Trophoblast cell (in vitro differentiated cells and primary cell): ENCODE results near the gene RNF224.
"Not testable (repeated sequence)": the region's sequence is repeated elsewhere in the genome, so short reads cannot be mapped to it uniquely, and the experiment has no call there.

Source experiments
- DNase-seq, 2 donors: peaks; one replicate each; pipeline ENCODE4 v3.0.0-alpha.2; 2016
- H2AFZ ChIP-seq: 2 replicates; pipeline ENCODE4 v1.6.1; 2013; ENCODE audit warnings: low read length, moderate library complexity, mild to moderate bottlenecking; ENCODE audit not compliant: insufficient read depth, poor library complexity
- H2AK5ac ChIP-seq: 2 replicates; pipeline ENCODE4 v1.6.1; 2013; ENCODE audit warnings: mild to moderate bottlenecking, low read length
- H2BK120ac ChIP-seq: 2 replicates; pipeline ENCODE4 v1.6.1; 2013; ENCODE audit warnings: low read length, mild to moderate bottlenecking, moderate library complexity; ENCODE audit not compliant: insufficient read depth, poor library complexity
- H2BK12ac ChIP-seq: 2 replicates; pipeline ENCODE4 v1.6.1; 2013; ENCODE audit warnings: mild to moderate bottlenecking, low read length, moderate library complexity
- H2BK5ac ChIP-seq: 2 replicates; pipeline ENCODE4 v1.6.1; 2013; ENCODE audit warnings: low read length, low read depth, moderate library complexity, mild to moderate bottlenecking; ENCODE audit not compliant: poor library complexity
- H3K14ac ChIP-seq: 2 replicates; pipeline ENCODE4 v1.6.1; 2013; ENCODE audit warnings: mild to moderate bottlenecking, low read length
- H3K18ac ChIP-seq: 2 replicates; pipeline ENCODE4 v1.6.1; 2013; ENCODE audit warnings: mild to moderate bottlenecking, low read length
- H3K23ac ChIP-seq: 2 replicates; pipeline ENCODE4 v1.6.1; 2013; ENCODE audit warnings: low read length
- H3K27ac ChIP-seq: 2 replicates; pipeline ENCODE4 v1.5.1; 2013; ENCODE audit warnings: low read depth, mild to moderate bottlenecking, inconsistent platforms, low read length, moderate library complexity
- H3K27me3 ChIP-seq: 2 replicates; pipeline ENCODE4 v1.6.1; 2013; ENCODE audit warnings: inconsistent platforms, mild to moderate bottlenecking, low read length, moderate library complexity; ENCODE audit not compliant: insufficient read depth
- H3K36me3 ChIP-seq, 2 experiments: 1 replicate in 1 of 2; 2 replicates in 1 of 2; pipeline ENCODE4 v1.6.1; 2013; ENCODE audit warnings: low read length in 2 of 2, mild to moderate bottlenecking in 2 of 2, moderate library complexity in 1 of 2; ENCODE audit not compliant: insufficient read depth in 2 of 2, control insufficient read depth in 1 of 2
- H3K4ac ChIP-seq: 2 replicates; pipeline ENCODE4 v1.6.1; 2013; ENCODE audit warnings: low read depth, mild to moderate bottlenecking, low read length, moderate library complexity
- H3K4me1 ChIP-seq, 2 experiments: 1 replicate in 1 of 2; 2 replicates in 1 of 2; pipeline ENCODE4 v1.6.1; 2013; ENCODE audit warnings: low read length in 2 of 2, mild to moderate bottlenecking in 2 of 2, moderate library complexity in 1 of 2; ENCODE audit not compliant: insufficient read depth in 2 of 2, control insufficient read depth in 1 of 2
- H3K4me2 ChIP-seq: 2 replicates; pipeline ENCODE4 v1.6.1; 2013; ENCODE audit warnings: inconsistent platforms, mild to moderate bottlenecking, low read length, moderate library complexity
- H3K4me3 ChIP-seq: 2 replicates; pipeline ENCODE4 v1.5.1; 2013; ENCODE audit warnings: mild to moderate bottlenecking, low read depth, low read length, inconsistent platforms
- H3K79me1 ChIP-seq: one replicate; pipeline ENCODE4 v1.6.1; 2013; ENCODE audit warnings: low read length
- H3K79me2 ChIP-seq: 2 replicates; pipeline ENCODE4 v1.6.1; 2013; ENCODE audit warnings: low read length, mild to moderate bottlenecking; ENCODE audit not compliant: control insufficient read depth, insufficient read depth, poor library complexity
- H3K9ac ChIP-seq: 2 replicates; pipeline ENCODE4 v1.6.1; 2013; ENCODE audit warnings: mild to moderate bottlenecking, low read length
- H3K9me3 ChIP-seq: 2 replicates; pipeline ENCODE4 v1.6.1; 2013; ENCODE audit warnings: low read depth, mild to moderate bottlenecking, control low read depth, inconsistent platforms, low read length; ENCODE audit not compliant: insufficient read depth
- H4K12ac ChIP-seq: 2 replicates; pipeline ENCODE4 v1.6.1; 2013; ENCODE audit warnings: low read depth, mild to moderate bottlenecking, low read length, moderate library complexity
- H4K8ac ChIP-seq: 2 replicates; pipeline ENCODE4 v1.6.1; 2013; ENCODE audit warnings: low read depth, mild to moderate bottlenecking, low read length, moderate library complexity
- H4K91ac ChIP-seq: one replicate; pipeline ENCODE4 v1.6.1; 2013; ENCODE audit warnings: low read depth, mild to moderate bottlenecking, low read length, moderate library complexity
- WGBS: extraction: QIAGEN DNeasy Blood & Tissue Kit; methylation state at CpG from one replicate; pipeline ENCODE4 v1.1.7; 2013; ENCODE audit warnings: missing lambda C conversion rate; ENCODE audit not compliant: insufficient read length, insufficient coverage; ENCODE audit errors: extremely low coverage; 5-methylcytosine and 5-hydroxymethylcytosine counted together

RNF224 gene

DNA sequence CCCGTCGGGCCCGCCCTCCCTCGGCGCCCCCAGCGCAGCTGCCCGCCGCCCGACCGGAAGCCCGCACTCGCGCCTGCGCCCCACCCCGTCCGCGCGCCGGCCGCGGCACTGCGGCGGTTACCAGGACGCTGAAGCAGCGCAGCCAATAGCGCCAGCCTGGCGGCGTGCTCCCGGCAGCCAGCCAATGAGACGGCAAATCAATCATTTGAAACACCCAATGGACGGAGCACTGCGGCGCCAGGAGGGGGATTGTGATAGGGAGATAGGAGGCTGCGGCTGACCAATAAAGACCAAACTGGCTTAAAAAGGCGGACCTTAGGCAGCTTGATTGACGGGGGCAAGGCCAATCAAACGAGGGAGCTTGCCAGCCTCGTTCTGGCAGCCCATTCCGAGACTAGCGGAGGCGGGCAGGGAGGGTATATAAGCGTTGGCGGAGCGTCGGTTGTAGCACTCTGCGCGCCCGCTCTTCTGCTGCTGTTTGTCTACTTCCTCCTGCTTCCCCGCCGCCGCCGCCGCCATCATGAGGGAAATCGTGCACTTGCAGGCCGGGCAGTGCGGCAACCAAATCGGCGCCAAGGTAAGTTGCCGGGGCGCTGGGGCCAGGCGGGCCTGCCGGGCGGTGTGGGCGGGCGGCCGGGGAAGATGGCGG is 13.7 kb downstream of the RNF224 start, which contains the start of gene TUBB4B:
TSS of gene TUBB4B (plus strand) at position 447 of the 649 bp plus-strand sequence. CDS start at position 521, 74 bp downstream.
- H4K8ac ChIP-seq = peak within 1 kb of the TSS; percentile 98
- peaks cover 8% of the 10 kb centered on the region for H3K79me1 ChIP-seq
- peak within 1 kb of the TSS; percentile 93 for H2BK120ac ChIP-seq
- H3K9me3 ChIP-seq = peaks cover 3% of the 10 kb centered on the region
- H3K4me2 ChIP-seq = peak within 1 kb of the TSS; percentile 85
- H3K14ac ChIP-seq = peak within 1 kb of the TSS; percentile 93
- no peaks in the 10 kb centered on the region for H3K27me3 ChIP-seq
- DNase-seq = peak; percentile 99
- peak within 1 kb of the TSS; percentile 88 for H3K9ac ChIP-seq
- no CpG with 5 or more reads among the region's 67 CpGs for WGBS
- no peak within 1 kb of the TSS for H2BK12ac ChIP-seq
- peak within 1 kb of the TSS; percentile 93 for H2BK5ac ChIP-seq
- H3K79me2 ChIP-seq = peaks cover 14% of the 10 kb centered on the region
- peaks cover 22 to 24% of the 10 kb centered on the region in 2 experiments for H3K36me3 ChIP-seq
- H3K4me1 ChIP-seq = peaks cover 16 to 23% of the 10 kb centered on the region in 2 experiments
- no peak within 1 kb of the TSS for H3K23ac ChIP-seq
- peak within 1 kb of the TSS; percentile 96 for H3K18ac ChIP-seq
- peak within 1 kb of the TSS; percentile 91 for H4K12ac ChIP-seq
- H3K4me3 ChIP-seq = peak within 1 kb of the TSS; percentile 95
- H2AFZ ChIP-seq = peak within 1 kb of the TSS; percentile 77
- peak within 1 kb of the TSS; percentile 84 for H2AK5ac ChIP-seq
- peak within 1 kb of the TSS; percentile 94 for H3K4ac ChIP-seq
- peak within 1 kb of the TSS; percentile 95 for H4K91ac ChIP-seq
- peak within 1 kb of the TSS; percentile 98 for H3K27ac ChIP-seq

DNA sequence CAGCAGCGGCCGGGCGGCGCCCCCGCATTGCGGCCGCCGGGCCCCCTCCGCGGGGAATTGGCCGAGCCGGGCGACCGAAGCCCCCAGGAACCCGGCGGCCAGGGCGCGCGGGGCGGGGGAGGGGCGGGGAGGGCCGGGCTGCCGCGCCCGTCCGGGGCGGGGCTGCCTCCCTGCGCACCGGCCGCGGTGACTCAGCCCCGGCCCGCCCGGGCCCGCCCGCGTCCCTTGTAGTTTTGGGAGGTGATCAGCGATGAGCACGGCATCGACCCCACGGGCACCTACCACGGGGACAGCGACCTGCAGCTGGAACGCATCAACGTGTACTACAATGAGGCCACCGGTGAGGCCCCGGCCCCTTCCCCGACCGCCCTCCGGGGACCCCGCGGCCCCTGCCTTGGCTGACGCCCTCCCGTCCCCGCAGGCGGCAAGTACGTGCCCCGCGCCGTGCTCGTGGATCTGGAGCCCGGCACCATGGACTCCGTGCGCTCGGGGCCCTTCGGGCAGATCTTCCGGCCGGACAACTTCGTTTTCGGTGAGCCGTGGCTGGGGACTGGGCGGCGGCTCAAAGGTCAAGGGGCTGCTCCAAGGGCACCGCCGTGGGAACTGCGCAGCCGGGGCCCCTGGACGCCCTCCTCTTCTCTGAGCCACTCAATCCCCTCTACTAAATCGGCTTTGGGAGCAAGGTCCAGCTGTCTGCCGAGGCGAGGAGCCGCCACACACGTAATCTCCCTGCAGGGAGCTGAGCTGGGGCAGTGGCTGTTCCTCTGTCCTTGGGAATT is 14.4 kb downstream of the RNF224 start:
- Histone ChIP-seq H3K27me3 (no peaks in the 10 kb centered on the region), H3K23ac (no peak overlapping the region), H2BK12ac (no peak overlapping the region), H3K4me3 (peak overlapping the region; percentile 95), H3K4me1 (peaks cover 15 to 22% of the 10 kb centered on the region in 2 experiments), H3K36me3 (peaks cover 22 to 24% of the 10 kb centered on the region in 2 experiments), H4K12ac (peak overlapping the region; percentile 1), H3K14ac (peak overlapping the region; percentile 87), H3K79me1 (peaks cover 8% of the 10 kb centered on the region), H2BK5ac (peak overlapping the region; percentile 76), H3K9ac (peak overlapping the region; percentile 88), H3K18ac (peak overlapping the region; percentile 95), H2BK120ac (peak overlapping the region; percentile 65), H2AK5ac (peak overlapping the region; percentile 13), H3K4me2 (peak overlapping the region; percentile 85), H4K8ac (peak overlapping the region; percentile 82), H2AFZ (no peak overlapping the region), H3K27ac (peak overlapping the region; percentile 84), H3K4ac (peak overlapping the region; percentile 94), H3K9me3 (peaks cover 3% of the 10 kb centered on the region), H3K79me2 (peaks cover 14% of the 10 kb centered on the region), H4K91ac (peak overlapping the region; percentile 87)
- DNase-seq = peak in 1 of 2 donors; percentile 64
- WGBS = no CpG with 5 or more reads among the region's 83 CpGs

DNA sequence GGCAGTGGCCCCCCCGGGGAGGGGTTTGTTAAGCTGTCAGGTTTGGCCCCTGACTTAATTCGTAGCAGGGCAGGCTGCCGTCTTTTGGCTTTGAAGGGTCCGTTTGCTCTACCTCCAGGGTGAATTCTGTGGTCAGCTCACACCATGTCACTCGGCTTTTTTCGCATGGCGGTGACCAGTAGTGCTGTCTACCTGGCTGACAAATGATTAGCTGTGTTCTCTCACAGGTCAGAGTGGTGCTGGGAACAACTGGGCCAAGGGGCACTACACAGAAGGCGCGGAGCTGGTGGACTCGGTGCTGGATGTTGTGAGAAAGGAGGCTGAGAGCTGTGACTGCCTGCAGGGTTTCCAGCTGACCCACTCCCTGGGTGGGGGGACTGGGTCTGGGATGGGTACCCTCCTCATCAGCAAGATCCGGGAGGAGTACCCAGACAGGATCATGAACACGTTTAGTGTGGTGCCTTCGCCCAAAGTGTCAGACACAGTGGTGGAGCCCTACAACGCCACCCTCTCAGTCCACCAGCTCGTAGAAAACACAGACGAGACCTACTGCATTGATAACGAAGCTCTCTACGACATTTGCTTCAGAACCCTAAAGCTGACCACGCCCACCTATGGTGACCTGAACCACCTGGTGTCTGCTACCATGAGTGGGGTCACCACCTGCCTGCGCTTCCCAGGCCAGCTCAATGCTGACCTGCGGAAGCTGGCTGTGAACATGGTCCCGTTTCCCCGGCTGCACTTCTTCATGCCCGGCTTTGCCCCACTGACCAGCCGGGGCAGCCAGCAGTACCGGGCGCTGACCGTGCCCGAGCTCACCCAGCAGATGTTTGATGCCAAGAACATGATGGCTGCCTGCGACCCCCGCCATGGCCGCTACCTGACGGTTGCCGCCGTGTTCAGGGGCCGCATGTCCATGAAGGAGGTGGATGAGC is 15.2 kb downstream of the RNF224 start:
- H3K4ac ChIP-seq = peak overlapping the region; percentile 94
- peaks cover 14% of the 10 kb centered on the region for H3K79me2 ChIP-seq
- peaks cover 12 to 19% of the 10 kb centered on the region in 2 experiments for H3K4me1 ChIP-seq
- H2BK12ac ChIP-seq = no peak overlapping the region
- H3K79me1 ChIP-seq = peaks cover 8% of the 10 kb centered on the region
- DNase-seq = no peak
- H3K23ac ChIP-seq = no peak overlapping the region
- H2AK5ac ChIP-seq = no peak overlapping the region
- H4K91ac ChIP-seq = no peak overlapping the region
- peak overlapping the region; percentile 86 for H3K9ac ChIP-seq
- no peak overlapping the region for H2BK120ac ChIP-seq
- WGBS = no CpG with 5 or more reads among the region's 36 CpGs
- peak overlapping the region; percentile 95 for H3K4me3 ChIP-seq
- no peak overlapping the region for H4K12ac ChIP-seq
- H4K8ac ChIP-seq = no peak overlapping the region
- H3K18ac ChIP-seq = peak overlapping the region; percentile 54
- H3K36me3 ChIP-seq = peaks cover 22 to 24% of the 10 kb centered on the region in 2 experiments
- H3K27me3 ChIP-seq = no peaks in the 10 kb centered on the region
- H3K4me2 ChIP-seq = peak overlapping the region; percentile 85
- no peak overlapping the region for H3K27ac ChIP-seq
- H2BK5ac ChIP-seq = no peak overlapping the region
- peaks cover 3% of the 10 kb centered on the region for H3K9me3 ChIP-seq
- peak overlapping the region; percentile 61 for H3K14ac ChIP-seq
- no peak overlapping the region for H2AFZ ChIP-seq

DNA sequence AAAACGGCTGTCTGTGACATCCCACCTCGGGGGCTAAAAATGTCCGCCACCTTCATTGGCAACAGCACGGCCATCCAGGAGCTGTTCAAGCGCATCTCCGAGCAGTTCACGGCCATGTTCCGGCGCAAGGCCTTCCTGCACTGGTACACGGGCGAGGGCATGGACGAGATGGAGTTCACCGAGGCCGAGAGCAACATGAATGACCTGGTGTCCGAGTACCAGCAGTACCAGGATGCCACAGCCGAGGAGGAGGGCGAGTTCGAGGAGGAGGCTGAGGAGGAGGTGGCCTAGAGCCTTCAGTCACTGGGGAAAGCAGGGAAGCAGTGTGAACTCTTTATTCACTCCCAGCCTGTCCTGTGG is 15.9 kb downstream of the RNF224 start:
- H2AK5ac ChIP-seq, H2AFZ ChIP-seq, H3K18ac ChIP-seq, H3K79me1 ChIP-seq, H4K91ac ChIP-seq, H2BK5ac ChIP-seq, H3K14ac ChIP-seq, H2BK120ac ChIP-seq, H3K27me3 ChIP-seq, H3K9ac ChIP-seq, H3K4ac ChIP-seq, H3K4me2 ChIP-seq, H4K8ac ChIP-seq, H3K4me3 ChIP-seq, H4K12ac ChIP-seq, H2BK12ac ChIP-seq, H3K9me3 ChIP-seq, H3K23ac ChIP-seq, H3K27ac ChIP-seq: not testable (repeated sequence)
- WGBS = no CpG with 5 or more reads among the region's 18 CpGs
- peak in 1 of 2 donors; percentile 48 for DNase-seq
- H3K36me3 ChIP-seq = peaks cover 22 to 24% of the 10 kb centered on the region in 2 experiments
- H3K4me1 ChIP-seq = peaks cover 12 to 19% of the 10 kb centered on the region in 2 experiments
- peaks cover 14% of the 10 kb centered on the region for H3K79me2 ChIP-seq
